Measurements from ENCODE around the gene AFTPH.

AFTPH gene

GRCh38 chr2:64587561-64587960 lies 63.4 kb downstream of the AFTPH start:
- DNase-seq (ENCODE audit: low spot score) = no peak

GRCh38 chr2:64591188-64591587 lies 67.1 kb downstream of the AFTPH start:
- DNase-seq (ENCODE audit: low spot score) = no peak

DNA sequence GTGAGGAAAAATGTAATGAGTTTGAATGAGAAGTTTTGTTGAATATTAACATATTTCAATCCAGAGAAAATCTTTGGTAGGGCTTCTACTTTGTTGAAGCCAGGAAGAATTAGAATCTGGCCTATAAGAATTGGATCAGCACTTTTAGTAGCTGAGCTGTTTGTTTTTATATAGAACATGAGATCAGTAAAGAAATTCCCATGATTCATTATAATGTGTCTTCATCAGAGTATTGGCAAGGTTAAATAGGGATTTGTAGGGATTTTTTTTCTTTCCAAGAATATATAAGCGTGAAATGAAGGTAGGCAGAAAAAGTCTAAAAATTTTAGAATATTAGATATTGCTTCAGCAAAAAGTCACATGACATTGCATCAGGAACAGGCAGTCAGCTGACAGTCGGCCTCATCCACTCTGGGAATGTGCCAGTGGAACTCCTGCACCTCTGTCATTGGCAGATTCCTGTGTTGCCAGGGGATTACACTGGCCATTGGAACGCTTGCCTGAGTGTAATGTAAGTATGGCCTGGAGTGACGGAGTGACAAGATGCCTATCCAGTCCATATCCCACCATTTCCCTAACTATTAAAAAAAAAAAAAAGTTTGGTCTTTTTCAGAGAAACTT lies 69.0 kb downstream of the AFTPH start:
- no peak for DNase-seq (ENCODE audit: low spot score)

- DNase-seq (ENCODE audit: low spot score) = no peak
Measured at GRCh38 chr2:64594226-64594989, 70.3 kb downstream of the AFTPH start.

DNA sequence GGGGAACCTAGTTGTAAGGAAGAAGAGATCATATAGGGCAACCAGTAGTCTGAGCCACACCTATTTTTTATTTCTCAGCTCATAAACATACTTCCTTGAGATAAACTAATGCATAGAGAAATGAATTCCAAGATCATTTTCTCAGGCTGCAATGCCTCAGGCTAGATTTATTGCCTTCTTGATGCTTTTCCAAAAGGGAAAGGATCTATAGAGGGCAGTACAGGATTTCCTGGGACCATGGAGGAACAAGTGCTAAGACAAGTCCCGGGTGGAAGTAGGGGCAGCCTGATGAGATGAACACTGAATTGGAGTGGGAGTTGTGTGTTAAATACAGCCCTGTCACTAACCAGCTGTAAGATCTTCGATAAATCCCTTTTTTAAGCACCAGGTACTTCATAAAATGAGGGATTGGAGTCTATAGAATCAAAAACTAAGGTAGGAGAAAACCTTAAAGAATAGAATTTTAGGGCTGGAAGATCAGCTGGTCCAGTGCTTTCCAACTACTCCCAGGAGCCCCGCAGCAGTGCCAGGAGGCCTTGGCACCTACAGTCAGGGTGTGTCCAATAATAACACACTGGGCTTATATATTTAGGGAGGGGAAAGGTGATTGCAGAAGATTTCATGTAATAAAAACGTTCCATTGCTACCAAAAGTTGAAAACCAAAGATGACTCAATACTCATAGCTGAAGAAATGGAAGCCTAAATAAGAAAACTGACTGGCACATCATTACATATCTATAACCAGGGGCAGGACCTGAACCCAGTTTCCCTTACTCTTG lies 71.5 kb downstream of the AFTPH start:
- peak; percentile 29 for DNase-seq (ENCODE audit: low spot score)

GRCh38 chr2:64598226-64598625 lies 74.1 kb downstream of the AFTPH start:
- no peak for DNase-seq (ENCODE audit: low spot score)

- DNase-seq (ENCODE audit: low spot score) = no peak
Measured at GRCh38 chr2:64599469-64599868, 75.3 kb downstream of the AFTPH start.

GRCh38 chr2:64601034-64601754 lies 77.1 kb downstream of the AFTPH start:
- no peak for DNase-seq (ENCODE audit: low spot score)

GRCh38 chr2:64601785-64602391 lies 77.8 kb downstream of the AFTPH start:
- no peak for DNase-seq (ENCODE audit: low spot score)

DNA sequence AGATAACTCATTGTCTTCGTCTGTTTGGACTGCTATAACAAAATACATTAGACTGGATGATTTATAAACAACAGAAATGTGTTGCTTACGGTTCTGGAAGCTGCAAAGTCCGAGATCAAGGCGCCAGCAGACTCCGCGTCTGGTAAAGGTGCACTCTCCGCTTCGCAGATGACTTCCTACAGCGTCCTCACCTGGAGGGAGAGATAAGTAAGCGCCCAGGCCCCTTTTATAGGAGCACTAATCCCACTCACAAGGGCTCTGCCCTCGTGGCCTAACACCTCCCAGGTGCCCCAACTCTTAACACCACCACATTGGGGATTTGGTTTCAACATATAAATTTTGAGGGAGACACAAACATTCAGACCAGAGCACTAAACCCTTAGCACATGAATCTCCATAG lies 78.3 kb downstream of the AFTPH start:
- DNase-seq (ENCODE audit: low spot score) = no peak

DNA sequence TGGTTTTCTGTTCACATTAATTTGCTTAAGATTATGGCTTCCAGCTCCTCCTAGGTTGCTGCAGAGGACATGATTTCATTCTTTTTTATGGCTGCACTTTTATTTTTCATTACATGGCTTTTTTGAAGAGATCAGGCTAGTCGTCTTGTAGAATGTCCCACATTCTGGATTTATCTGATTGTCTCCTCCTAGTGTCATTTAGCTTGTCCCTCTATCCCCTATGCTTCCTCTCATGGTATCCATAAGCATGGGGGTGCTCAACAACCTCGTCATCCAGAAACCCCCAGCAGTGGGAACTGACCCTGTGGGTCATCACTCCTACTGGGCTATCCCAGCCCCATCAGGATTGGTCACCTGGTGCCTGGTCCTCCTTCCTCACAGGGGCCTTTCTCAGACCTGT lies 80.0 kb downstream of the AFTPH start:
- no peak for DNase-seq (ENCODE audit: low spot score)

- DNase-seq (ENCODE audit: low spot score) = no peak
Measured at GRCh38 chr2:64605026-64605471, 80.9 kb downstream of the AFTPH start.

DNA sequence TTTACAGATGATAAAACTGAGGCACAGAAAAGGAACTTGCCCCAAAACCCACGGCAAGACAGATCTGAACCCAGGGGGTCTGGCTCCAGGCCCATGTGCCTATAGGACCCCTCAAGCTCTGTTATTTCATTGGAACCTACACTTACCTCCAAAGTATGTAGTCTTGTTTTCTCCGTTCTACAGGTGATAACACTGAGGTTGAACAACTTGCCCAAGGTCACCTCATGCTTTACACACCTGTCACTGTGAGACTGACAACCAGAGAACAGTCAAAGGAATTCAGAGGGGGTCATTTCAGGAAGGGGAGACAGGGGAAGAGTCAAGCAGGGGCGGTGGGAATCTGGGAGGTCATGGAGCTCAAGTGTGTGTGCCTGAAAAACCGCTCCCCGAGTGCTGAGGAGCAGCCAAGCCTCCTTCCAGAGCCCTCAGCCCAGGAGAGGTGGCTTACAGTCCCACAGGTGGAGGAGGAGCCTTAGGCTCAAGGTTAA lies 81.9 kb downstream of the AFTPH start:
- no peak for DNase-seq (ENCODE audit: low spot score)

DNA sequence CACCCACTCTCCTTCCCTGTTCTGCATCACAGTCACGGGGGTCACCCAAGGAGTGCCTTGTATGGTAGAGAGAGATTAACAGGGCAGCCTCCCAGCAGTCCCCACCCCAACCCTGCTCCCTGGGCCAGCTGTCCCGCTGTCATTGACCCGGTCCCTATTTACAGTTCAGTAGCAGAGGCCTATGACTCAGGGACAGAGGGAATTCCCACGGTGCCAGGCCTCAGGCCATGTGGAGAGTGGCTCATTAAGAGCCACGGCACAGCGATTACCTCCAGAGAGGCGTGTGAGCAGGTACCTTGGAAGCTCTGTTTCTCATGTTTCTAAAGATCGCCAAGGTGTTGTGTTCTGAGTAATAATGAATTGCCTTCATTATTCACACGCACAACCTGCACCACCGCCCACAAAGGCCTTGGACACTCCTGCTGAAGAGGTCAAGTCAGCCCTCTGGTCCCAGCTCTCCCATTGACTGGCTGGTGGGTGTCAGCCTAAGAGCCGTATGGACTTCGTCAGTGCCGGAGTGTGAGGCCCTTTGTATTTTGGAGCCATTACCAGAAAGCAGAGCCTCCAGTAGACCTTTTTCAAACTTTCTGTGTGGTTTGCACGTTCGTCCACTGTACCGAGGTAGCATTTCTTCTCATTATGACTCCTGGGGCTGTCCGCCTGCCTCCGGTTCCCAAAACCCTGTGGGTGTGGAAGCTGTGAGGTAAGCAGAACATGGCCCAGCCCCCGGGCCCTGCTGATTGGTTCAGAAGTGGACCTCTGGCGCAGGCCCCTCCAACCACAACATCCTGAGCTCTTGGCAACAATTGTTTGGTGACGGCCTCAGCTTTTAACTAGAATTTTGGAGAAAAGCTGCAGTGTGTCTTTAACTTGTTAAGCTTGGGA lies 82.6 kb downstream of the AFTPH start:
- DNase-seq (ENCODE audit: low spot score) = peak; percentile 84

DNA sequence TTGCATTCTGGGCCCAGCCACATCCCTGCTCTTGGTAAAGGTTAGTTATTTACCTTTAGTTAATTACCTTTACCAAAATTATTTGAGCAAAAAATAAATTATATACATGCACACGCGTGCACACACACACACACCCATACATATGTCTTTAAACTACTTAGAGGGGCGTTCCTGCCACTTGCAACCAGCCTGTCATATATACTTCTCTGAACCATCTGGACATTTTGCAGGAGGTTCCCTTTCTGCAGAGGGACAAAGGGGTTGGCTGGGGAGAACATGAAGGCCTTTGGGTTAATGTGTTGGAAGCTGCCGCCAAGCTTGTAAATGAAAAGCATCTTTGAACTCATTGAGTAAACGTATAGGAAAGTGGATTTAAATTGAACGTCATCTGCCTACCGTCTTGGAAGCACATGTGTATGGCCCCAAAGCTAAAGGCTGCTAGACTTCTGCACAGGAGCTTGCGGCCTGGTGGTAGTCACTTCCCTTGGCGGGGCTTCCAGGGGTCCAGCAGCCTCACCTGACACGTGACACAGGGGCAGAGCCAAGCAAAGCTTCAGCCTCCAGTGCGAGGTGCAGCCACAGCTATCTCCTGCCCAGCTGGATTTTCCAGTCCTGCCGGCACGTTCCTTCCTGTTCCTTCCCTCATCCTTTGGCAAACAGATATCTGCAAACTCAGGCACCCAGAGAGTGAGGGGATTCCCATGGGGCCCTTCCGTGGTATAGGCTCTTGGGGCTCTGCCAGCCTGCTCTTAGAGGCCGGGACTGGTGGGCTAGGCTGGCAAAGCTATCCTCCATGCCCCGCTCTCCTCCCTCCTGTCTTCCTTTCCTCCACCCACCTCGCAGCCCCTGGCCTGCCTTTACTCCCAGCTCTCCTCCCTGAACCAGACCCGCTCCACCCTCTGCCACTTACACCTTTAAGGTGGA lies 83.5 kb downstream of the AFTPH start:
- no peak for DNase-seq (ENCODE audit: low spot score)

- DNase-seq (ENCODE audit: low spot score) = no peak
Measured at GRCh38 chr2:64608867-64609226, 84.7 kb downstream of the AFTPH start.

DNA sequence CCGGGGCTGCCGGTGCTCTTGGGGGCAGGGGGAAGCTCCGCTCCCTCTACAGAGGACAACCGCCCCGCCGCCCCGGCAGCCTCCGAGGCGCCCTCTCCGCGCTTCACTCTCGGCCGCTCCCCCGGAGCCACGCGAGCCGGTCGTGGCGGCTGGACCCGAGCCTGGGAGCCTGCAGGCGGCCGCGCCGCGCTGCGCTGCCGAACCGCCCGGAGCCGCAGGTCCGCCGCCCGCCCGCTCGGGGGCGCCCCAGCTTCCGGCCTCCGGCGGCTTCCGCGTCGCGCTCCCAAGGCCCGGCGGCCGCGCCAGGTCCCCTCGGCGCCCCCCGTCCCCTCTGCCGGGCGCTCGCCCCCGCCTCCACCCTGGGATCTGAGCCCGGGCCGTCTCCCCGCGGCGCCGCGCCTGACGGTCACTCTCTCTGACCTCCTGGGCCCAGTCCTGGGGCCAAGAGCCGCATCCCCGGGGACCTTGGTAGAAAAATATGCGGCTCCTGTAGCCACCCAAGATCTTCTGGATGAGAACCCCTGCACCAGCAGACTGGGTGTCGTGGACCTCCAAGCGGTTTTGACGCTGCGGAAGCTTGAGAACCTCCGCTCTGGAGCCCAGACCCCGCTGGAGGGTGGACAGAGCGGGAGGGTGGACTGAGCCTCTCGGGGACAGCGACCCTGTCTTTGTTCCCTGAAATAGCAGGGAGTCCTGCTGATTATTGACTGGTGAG lies 85.3 kb downstream of the AFTPH start:
- DNase-seq (ENCODE audit: low spot score) = peak; percentile 63

- DNase-seq (ENCODE audit: low spot score) = no peak
Measured at GRCh38 chr2:64609942-64610281, 85.8 kb downstream of the AFTPH start.

GRCh38 chr2:64610316-64610855 lies 86.3 kb downstream of the AFTPH start:
- DNase-seq (ENCODE audit: low spot score) = no peak

Measured in hematopoietic multipotent progenitor cell treated with erythropoietin and hydrocortisone succinate and interleukin-3 and kit ligand, for 17 days (in vitro differentiated cells).